ENCODE results near the gene GATA3. TPM values are rescaled to one million over a fixed set of nuclear protein-coding genes. Genes with fewer than 3 reads are reported as not detected.

Gene GATA3
- total RNA-seq, 1 donor from 2014 or later: 3.2 TPM

GRCh38 chr10:8041284-8041991 is 13.1 kb upstream of the GATA3 start:
- no peak for DNase-seq
- TF ChIP-seq, protein P1, sequence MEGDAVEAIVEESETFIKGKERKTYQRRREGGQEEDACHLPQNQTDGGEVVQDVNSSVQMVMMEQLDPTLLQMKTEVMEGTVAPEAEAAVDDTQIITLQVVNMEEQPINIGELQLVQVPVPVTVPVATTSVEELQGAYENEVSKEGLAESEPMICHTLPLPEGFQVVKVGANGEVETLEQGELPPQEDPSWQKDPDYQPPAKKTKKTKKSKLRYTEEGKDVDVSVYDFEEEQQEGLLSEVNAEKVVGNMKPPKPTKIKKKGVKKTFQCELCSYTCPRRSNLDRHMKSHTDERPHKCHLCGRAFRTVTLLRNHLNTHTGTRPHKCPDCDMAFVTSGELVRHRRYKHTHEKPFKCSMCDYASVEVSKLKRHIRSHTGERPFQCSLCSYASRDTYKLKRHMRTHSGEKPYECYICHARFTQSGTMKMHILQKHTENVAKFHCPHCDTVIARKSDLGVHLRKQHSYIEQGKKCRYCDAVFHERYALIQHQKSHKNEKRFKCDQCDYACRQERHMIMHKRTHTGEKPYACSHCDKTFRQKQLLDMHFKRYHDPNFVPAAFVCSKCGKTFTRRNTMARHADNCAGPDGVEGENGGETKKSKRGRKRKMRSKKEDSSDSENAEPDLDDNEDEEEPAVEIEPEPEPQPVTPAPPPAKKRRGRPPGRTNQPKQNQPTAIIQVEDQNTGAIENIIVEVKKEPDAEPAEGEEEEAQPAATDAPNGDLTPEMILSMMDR (IDR thresholded peaks at IDR 0.05): no peak
- Histone ChIP-seq H3K4me3 (no peak overlapping the region), H3K27ac (no peak overlapping the region), H3K9me3 (no peaks in the 10 kb centered on the region), H3K36me3 (no peaks in the 10 kb centered on the region), H3K27me3 (peaks cover 100% of the 10 kb centered on the region), H3K4me1 (peaks cover 21% of the 10 kb centered on the region)
- intact Hi-C loops (cut with DNase I): no loop called here
- no peak for ATAC-seq

DNA sequence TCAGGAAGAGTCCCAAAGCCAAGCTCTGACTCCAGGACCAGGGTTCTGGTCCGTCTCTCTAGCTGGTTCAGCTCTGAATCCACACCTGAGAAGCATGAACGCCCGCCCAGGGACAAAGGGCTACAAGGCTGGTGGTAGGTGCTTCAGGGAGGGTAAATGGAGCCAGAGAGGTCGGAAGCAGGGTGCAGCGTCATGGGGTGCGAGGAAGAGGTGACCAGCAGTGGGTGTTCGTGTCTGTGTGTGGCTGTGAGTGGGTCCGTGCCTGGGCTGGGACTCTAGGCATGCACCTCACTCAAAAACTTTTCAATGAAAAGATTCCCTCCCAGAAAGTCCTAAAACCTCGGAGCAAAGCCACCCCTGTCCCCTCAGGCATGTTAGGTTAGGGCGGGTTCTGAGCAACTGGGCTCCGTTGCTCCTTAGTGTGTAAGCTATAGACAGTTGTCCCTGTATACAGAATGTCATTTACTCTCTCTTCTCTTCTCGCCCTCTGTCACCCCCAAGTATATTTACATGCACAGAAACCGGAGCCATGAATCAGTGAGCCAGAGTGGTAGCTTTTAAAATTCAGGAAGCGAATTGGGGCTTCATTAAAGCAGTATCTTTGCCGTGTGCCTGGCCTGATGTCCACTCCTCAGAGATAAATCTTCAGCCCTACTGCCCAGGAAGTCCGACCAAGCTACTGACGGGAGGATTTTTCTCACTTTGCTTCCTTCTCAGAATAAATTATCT is 12.3 kb upstream of the GATA3 start:
- DNase-seq: no peak
- peaks cover 100% of the 10 kb centered on the region for H3K27me3 ChIP-seq
- ATAC-seq: no peak

GRCh38 chr10:8042721-8043568 is 11.5 kb upstream of the GATA3 start:
- Histone ChIP-seq H3K9me3 (no peaks in the 10 kb centered on the region), H3K4me3 (no peak overlapping the region), H3K27me3 (peaks cover 100% of the 10 kb centered on the region), H3K4me1 (peaks cover 21% of the 10 kb centered on the region), H3K36me3 (no peaks in the 10 kb centered on the region), H3K27ac (no peak overlapping the region)
- ATAC-seq (no peak), DNase-seq (no peak)
- TF ChIP-seq, protein P1 (IDR thresholded peaks at IDR 0.05): no peak
- intact Hi-C loops (cut with DNase I): no loop called here

More for the DNA sequence above, 12.3 kb upstream of the GATA3 start:
- H3K27ac ChIP-seq: no peak overlapping the region
- intact Hi-C loops (cut with DNase I): no loop called here
- no peaks in the 10 kb centered on the region for H3K9me3 ChIP-seq
- TF ChIP-seq, protein P1 (IDR thresholded peaks at IDR 0.05): no peak
- H3K36me3 ChIP-seq: no peaks in the 10 kb centered on the region
- H3K4me1 ChIP-seq: peaks cover 21% of the 10 kb centered on the region
- no peak overlapping the region for H3K4me3 ChIP-seq

DNA sequence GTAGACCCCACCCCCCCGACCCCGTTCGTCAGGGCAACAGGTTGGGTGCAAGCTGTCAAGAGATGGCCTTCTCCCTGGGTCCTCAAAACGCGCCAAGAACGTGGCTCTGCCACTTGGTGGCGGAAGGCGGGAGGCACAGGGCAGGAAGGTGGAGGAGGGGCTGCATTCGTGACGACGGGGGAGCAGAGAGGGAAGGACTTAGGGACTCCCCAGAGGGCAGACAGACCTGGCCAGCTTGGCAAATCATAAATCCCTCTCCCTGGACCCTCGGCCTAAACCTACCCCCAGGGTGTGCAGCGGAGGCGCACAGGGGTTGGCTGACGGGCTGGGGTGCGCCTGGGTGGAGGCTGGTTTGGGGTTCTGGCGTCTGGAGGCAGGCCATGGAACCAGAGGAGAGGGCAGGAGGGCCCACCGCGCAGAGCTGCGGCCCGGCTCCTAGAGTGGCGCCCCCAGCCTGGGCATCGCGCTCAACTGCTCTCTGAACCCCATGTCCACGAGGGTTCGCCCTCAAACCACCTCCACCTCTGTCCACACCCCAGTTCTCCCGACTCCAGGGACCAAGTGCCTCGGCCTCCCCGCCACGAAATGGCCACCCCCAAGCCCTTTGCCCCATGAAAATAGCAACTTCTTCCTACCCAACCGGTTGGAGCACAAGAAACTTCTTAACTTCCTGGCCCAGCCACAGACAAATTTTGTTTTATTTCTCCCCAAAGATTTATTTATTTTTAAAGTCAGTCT is 10.8 kb upstream of the GATA3 start:
- Histone ChIP-seq H3K27me3 (peaks cover 100% of the 10 kb centered on the region), H3K4me1 (peaks cover 21% of the 10 kb centered on the region)
- peak; percentile 22 for ATAC-seq

More for the DNA sequence above, 10.8 kb upstream of the GATA3 start:
- H3K36me3 ChIP-seq: no peaks in the 10 kb centered on the region
- H3K27ac ChIP-seq: no peak overlapping the region
- intact Hi-C loops (cut with DNase I): no loop called here
- no peak for DNase-seq
- H3K9me3 ChIP-seq: no peaks in the 10 kb centered on the region
- no peak overlapping the region for H3K4me3 ChIP-seq
- TF ChIP-seq, protein P1 (IDR thresholded peaks at IDR 0.05): no peak
